GM10248 (cell line): ENCODE results near the gene FKRP.

ENCODE experiments used
- CTCF ChIA-PET: fragments of 300-600 bp; sonication (Branson Sonifier 250); formaldehyde crosslinking; extraction: SDS; loops from one replicate; lab custom pipeline; 2021; ENCODE audit warnings: antibody characterized with exemption; lab: Yijun Ruan, JAX
- POLR2A ChIA-PET: fragments of 350-650 bp; sonication (Branson Sonifier 250); formaldehyde crosslinking; extraction: SDS; loops from one replicate; lab custom pipeline; 2020; ENCODE audit warnings: antibody characterized with exemption; lab: Yijun Ruan, JAX
- DNase-seq: peaks from one replicate; pipeline ENCODE4 v3.0.0; 2012; ENCODE audit errors: extremely low spot score
- CTCF ChIP-seq: IDR thresholded peaks from 2 replicates; pipeline ENCODE4 v1.5.1; 2012; ENCODE audit warnings: mild to moderate bottlenecking, low read depth; ENCODE audit errors: extremely low read depth, missing control alignments, control extremely low read depth

Gene FKRP

GRCh38 chr19:46722421-46723022 is 23.3 kb upstream of the FKRP start:
- no peak for TF ChIP-seq CTCF
- no peak for DNase-seq
- CTCF ChIA-PET, result interaction anchor here (1.2 to 3.6 kb wide), 3 partner anchors 8 to 17 kb away, joined by 3 to 23 read pairs (median 9); no protein-coding TSS in a partner anchor
- POLR2A ChIA-PET, result no interaction called here

- no peak for DNase-seq
- no peak for TF ChIP-seq CTCF
- POLR2A ChIA-PET, result no interaction called here
These were observed 22.8 kb upstream of the FKRP start for GRCh38 chr19:46723023-46723461.

GRCh38 chr19:46723471-46723870 is 22.4 kb upstream of the FKRP start:
- TF ChIP-seq CTCF, result no peak
- ChIA-PET POLR2A (no interaction called here), CTCF (interaction anchor here (1.1 to 3.6 kb wide), 5 partner anchors 9 to 26 kb away, joined by 3 to 23 read pairs (median 3); no protein-coding TSS in a partner anchor)
- DNase-seq, result no peak

More at GRCh38 chr19:46723023-46723461, 22.8 kb upstream of the FKRP start:
- CTCF ChIA-PET, result interaction anchor here (1.2 to 3.6 kb wide), 4 partner anchors 8 to 26 kb away, joined by 3 to 23 read pairs (median 6); no protein-coding TSS in a partner anchor

GRCh38 chr19:46724468-46724867 is 21.4 kb upstream of the FKRP start:
- ChIA-PET CTCF (interaction anchor here (1.1 to 3.6 kb wide), 5 partner anchors 9 to 85 kb away, joined by 3 to 23 read pairs (median 3); no protein-coding TSS in a partner anchor), POLR2A (no interaction called here)
- TF ChIP-seq CTCF, result no peak

GRCh38 chr19:46725036-46725820 is 20.6 kb upstream of the FKRP start:
- no peak for TF ChIP-seq CTCF
- POLR2A ChIA-PET, result no interaction called here
- DNase-seq, result no peak
- CTCF ChIA-PET, result interaction anchor here (1.5 to 3.6 kb wide), 2 partner anchors 20 to 85 kb away, joined by 3 to 23 read pairs; no protein-coding TSS in a partner anchor

More at GRCh38 chr19:46724468-46724867, 21.4 kb upstream of the FKRP start:
- no peak for DNase-seq

- TF ChIP-seq CTCF, result no peak
- CTCF ChIA-PET, result no interaction called here
- POLR2A ChIA-PET, result interaction anchor here (0.7 kb wide), 1 partner anchor 23 kb away, joined by 3 read pairs; no protein-coding TSS in a partner anchor
- DNase-seq, result no peak
These were observed 19.9 kb upstream of the FKRP start for GRCh38 chr19:46725859-46726393.
